Ovary (tissue), 3 donors: ENCODE data around the gene HOXA6.

Source experiments
- CTCF ChIP-seq, 3 donors: fragments of 450-650 bp in 2 of 3; fragments of 200-600 bp in 1 of 3; IDR thresholded peaks; one replicate each; pipeline versions ENCODE4 v1.5.1 to v1.8.0; 2016 to 2022; ENCODE audit warnings: antibody characterized with exemption in 3 of 3, mild to moderate bottlenecking in 1 of 3
- EP300 ChIP-seq: sonication (generic); formaldehyde crosslinking; IDR thresholded peaks from one replicate; pipeline ENCODE4 v1.6.1; 2017; ENCODE audit warnings: antibody characterized with exemption
- POLR2A ChIP-seq: fragments of 450-650 bp; IDR thresholded peaks from one replicate; pipeline ENCODE4 v1.6.1; 2017; ENCODE audit warnings: antibody characterized with exemption, mild to moderate bottlenecking, moderate library complexity
- donor health status: DM: no; HTN: no; CAD: no.

DNA sequence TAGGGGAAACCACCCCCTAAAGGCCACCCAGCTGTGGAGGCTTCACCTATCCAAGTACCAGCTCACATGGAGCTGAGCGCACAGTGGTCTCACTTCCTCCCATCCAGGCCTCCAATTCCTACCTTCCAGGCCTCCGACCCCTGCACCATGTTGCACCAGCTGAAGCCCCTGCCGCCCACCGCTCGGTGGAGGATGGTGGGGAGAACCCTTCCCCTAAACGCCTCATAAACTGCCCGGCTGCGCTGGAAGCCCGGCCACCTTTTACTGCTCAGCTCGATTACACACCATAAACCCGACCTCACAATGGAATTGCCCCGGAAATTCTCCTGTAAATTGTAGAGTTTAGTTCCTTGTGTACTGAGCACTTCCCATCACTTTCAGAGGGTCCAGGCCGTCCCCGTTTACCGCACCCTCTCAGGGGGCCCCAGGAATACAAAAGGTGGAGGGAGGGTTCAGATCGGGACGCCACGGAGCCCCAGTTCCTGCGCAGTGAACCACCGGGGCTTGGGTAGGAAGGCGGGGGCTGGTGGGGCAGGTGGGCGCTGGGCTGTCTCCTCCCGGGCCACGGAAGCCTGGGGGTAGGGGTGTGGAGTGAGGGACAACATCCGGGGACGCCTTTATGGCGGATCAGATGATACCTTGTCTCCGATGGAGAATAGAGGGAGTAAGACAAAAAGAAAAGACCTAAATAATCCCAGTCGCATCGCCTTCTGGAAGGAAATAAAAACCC, 10.3 kb upstream of the HOXA6 start:
- TF ChIP-seq CTCF (IDR thresholded peaks at IDR 0.05) (no peak), POLR2A (no peak), EP300 (no peak)
